GM12875 (cell line): Measurements from ENCODE around the gene CEP120.
"Not testable (repeated sequence)": the region's sequence is repeated elsewhere in the genome, so short reads cannot be mapped to it uniquely, and the experiment has no call there.

Source experiments
- H3K4me3 ChIP-seq: one replicate; pipeline ENCODE4 v1.5.1; 2011; ENCODE audit warnings: low read depth, low read length, control low read depth
- TF ChIP-seq, protein P1 (sequence below): IDR thresholded peaks from 2 replicates; pipeline ENCODE4 v1.5.1; 2011; ENCODE audit warnings: low read depth, mild to moderate bottlenecking, control low read depth, inconsistent platforms, low read length, moderate library complexity, borderline replicate concordance; ENCODE audit not compliant: insufficient read depth

Gene CEP120

DNA sequence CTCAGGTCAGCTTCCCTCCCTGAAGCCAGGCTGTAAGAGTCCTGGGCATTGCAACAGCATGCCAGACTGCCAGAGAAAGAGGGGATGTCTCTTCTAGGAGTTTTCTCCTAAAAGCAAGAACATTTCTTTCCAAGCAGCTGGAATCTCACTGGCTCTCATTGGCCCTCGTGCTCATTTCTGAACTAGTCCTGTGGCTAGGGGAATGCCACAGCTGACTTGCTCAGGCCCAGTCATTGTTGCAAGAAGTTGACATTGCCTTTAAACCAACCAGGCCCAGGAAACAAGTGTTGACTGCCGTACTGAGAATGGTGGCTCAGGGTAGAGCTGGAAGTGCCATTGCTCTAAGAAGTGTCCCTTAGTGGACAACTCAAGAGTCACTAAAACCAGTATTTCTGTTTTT, 15.0 kb upstream of the CEP120 start:
- no peak overlapping the region for H3K4me3 ChIP-seq
- TF ChIP-seq, protein P1, sequence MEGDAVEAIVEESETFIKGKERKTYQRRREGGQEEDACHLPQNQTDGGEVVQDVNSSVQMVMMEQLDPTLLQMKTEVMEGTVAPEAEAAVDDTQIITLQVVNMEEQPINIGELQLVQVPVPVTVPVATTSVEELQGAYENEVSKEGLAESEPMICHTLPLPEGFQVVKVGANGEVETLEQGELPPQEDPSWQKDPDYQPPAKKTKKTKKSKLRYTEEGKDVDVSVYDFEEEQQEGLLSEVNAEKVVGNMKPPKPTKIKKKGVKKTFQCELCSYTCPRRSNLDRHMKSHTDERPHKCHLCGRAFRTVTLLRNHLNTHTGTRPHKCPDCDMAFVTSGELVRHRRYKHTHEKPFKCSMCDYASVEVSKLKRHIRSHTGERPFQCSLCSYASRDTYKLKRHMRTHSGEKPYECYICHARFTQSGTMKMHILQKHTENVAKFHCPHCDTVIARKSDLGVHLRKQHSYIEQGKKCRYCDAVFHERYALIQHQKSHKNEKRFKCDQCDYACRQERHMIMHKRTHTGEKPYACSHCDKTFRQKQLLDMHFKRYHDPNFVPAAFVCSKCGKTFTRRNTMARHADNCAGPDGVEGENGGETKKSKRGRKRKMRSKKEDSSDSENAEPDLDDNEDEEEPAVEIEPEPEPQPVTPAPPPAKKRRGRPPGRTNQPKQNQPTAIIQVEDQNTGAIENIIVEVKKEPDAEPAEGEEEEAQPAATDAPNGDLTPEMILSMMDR = no peak

GRCh38 chr5:123436201-123436600, 13.0 kb upstream of the CEP120 start:
- H3K4me3 ChIP-seq = no peak overlapping the region
- TF ChIP-seq, protein P1 = no peak

- H3K4me3 ChIP-seq = no peak overlapping the region
- TF ChIP-seq, protein P1 = no peak
Observed at GRCh38 chr5:123434796-123435195, 11.6 kb upstream of the CEP120 start.

DNA sequence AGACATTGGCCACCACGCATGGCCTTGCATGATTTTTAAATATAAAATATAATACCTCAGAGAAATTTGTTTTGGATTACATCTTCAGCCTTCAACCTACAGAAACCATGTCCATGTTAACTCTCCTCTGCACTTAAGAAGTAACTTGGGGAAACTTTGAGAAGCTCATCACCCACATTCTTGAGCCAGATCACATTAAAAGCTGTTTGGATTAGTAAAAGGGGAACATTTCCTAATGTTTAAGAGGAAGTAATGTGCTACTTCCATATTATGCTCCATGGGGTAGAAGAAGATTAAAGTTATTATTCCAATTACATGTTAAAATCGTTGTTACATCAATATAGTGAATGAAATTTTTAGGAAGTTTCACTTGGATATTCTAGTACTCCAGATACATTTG, 10.4 kb upstream of the CEP120 start:
- TF ChIP-seq, protein P1 = no peak
- H3K4me3 ChIP-seq = no peak overlapping the region

GRCh38 chr5:123430441-123430840, 7.2 kb upstream of the CEP120 start:
- H3K4me3 ChIP-seq = not testable (repeated sequence)

DNA sequence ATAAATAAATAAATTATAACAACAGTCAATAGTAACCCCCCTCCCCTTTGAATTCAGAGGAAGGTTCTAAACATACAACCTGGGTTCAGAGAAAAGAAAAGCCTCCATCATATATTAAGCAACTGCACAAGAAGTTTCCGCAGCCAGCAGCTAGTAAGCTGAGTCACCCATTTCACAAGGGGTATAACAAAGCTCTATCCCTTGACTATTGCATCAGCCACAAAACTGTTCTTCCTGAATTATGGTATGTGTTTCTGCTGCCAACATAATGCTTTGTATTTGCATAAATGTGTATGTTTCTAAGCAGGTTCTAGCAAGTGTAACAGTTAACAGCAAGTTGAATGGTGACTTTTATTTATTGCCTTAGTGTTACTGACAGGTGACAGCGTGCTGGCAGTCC, 6.8 kb upstream of the CEP120 start:
- H3K4me3 ChIP-seq = no peak overlapping the region
- TF ChIP-seq, protein P1 = no peak

DNA sequence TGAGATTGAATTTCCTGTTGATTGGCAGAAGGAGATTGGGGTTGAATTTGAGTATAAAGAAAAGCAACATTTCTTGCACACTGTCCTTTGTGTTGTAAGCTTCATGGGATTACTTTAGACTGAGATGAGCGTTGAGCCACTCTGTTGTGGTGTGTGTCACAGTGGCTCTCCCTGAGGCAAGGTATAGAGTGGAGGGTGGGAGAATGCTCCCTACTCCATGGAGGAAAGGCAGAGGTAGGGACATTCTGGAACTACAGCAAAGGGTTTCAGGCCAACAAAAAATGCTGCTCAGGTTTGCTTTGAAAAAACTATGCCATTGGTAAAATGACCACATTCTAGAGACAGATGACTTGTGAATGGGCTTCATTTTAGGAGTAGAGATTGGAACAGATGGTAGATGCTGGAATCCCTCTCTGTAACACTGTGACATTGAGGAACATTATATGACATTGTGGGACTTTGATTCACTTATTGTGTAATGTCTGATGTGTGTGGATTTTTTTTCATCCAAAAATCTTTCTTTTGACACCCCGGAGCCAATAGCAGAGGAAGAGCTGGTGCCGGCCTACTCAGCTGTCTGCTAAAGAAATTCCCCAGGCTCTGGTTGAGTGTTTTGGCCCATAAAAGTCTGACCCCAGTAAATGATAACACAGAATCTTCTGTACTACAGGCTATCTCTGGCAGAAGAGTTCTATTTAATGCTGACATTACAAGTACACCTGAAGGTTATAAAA, 6.2 kb upstream of the CEP120 start:
- TF ChIP-seq, protein P1 = no peak

More for the DNA sequence above, 6.2 kb upstream of the CEP120 start:
- no peak overlapping the region for H3K4me3 ChIP-seq
